Chondrocyte (in vitro differentiated cells): ENCODE measurements around the gene WWOX. TPM values are rescaled to one million over a fixed set of nuclear protein-coding genes. Genes with fewer than 3 reads are reported as not detected.

Experiments used
- DNase-seq: peaks from one replicate; pipeline ENCODE4 v3.0.0; 2021; ENCODE audit warnings: mixed read lengths, low spot score
- H3K27ac Mint-ChIP-seq: one replicate; pipeline ENCODE4 v1.8.0; 2021; ENCODE audit warnings: mild to moderate bottlenecking, moderate library complexity, mixed read lengths; ENCODE audit not compliant: unreplicated experiment
- H3K27me3 Mint-ChIP-seq: 2 replicates; pipeline ENCODE4 v1.8.0; 2021; ENCODE audit warnings: low read depth, mixed read lengths
- H3K36me3 Mint-ChIP-seq: 2 replicates; pipeline ENCODE4 v1.8.0; 2021; ENCODE audit warnings: low read depth, mixed read lengths
- H3K4me1 Mint-ChIP-seq: 2 replicates; pipeline ENCODE4 v1.8.0; 2021; ENCODE audit warnings: low read depth, mild to moderate bottlenecking, mixed read lengths
- H3K4me3 Mint-ChIP-seq: one replicate; pipeline ENCODE4 v1.8.0; 2021; ENCODE audit warnings: mild to moderate bottlenecking, moderate library complexity, mixed read lengths; ENCODE audit not compliant: unreplicated experiment
- H3K9me3 Mint-ChIP-seq: 2 replicates; pipeline ENCODE4 v1.8.0; 2021; ENCODE audit warnings: low read depth, mixed read lengths
- CTCF ChIP-seq: fragments of 200-600 bp; sonication (generic); IDR thresholded peaks from 2 replicates; pipeline ENCODE4 v1.5.0; 2021; ENCODE audit warnings: antibody characterized with exemption, mild to moderate bottlenecking, moderate library complexity
- total RNA-seq: library from RNA; stranded (reverse); gene quantifications from 3 replicates; pipeline ENCODE4 v1.2.1, GENCODE V29; 2021

The WWOX gene
- total RNA-seq, 1 donor from 2014 or later, result 12.1 TPM

DNA sequence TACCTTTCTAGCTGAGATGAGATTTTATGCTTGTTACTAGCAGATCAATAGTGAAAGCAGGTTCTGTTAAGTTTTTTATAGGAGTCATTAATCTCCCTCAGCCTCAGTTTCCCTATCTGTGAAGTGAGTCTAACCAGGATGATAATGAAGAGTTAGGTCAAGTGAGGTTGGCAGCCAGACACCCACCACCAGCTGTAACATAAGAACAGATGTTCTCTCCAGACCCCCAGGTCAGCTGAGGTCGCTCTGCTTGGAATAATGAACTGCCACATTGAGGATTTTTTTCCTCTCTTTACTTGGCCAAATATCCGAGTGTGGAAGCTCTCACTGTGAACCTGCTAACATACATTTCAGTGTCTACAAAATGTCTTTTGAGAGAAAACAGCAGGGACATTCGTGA is 389.6 kb downstream of the WWOX start:
- Mint-ChIP-seq H3K27ac (no peak overlapping the region), H3K27me3 (no peaks in the 10 kb centered on the region)
- no peak for TF ChIP-seq CTCF

GRCh38 chr16:78489631-78490030 is 390.2 kb downstream of the WWOX start:
- no peaks in the 10 kb centered on the region for H3K9me3 Mint-ChIP-seq
- H3K27ac Mint-ChIP-seq, result no peak overlapping the region
- no peak overlapping the region for H3K4me3 Mint-ChIP-seq
- TF ChIP-seq CTCF, result no peak
- H3K36me3 Mint-ChIP-seq, result no peaks in the 10 kb centered on the region
- H3K4me1 Mint-ChIP-seq, result no peaks in the 10 kb centered on the region
- no peak for DNase-seq
- H3K27me3 Mint-ChIP-seq, result no peaks in the 10 kb centered on the region

More for the DNA sequence above, 389.6 kb downstream of the WWOX start:
- no peaks in the 10 kb centered on the region for H3K36me3 Mint-ChIP-seq
- no peaks in the 10 kb centered on the region for H3K4me1 Mint-ChIP-seq
- no peak overlapping the region for H3K4me3 Mint-ChIP-seq
- H3K9me3 Mint-ChIP-seq, result no peaks in the 10 kb centered on the region
- DNase-seq, result no peak

DNA sequence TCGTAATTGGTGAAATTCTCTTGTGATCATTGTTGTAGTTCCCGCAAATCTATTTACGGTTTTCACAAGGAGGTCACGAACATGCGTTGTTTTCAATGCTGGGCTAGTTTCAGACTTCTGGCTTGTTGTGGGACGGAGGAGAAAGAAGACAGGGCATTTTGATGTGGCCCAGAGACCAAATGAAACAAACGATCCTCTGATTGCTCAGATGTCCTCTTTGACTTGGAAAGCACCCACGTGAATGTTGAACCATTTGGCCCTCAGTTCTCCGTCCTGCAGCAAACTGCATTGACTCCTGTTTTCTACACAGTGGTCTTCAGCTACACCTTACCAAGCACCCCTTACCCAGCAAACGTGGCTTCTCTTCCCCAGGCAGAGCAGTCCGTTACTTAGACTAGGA is 391.0 kb downstream of the WWOX start:
- no peak for TF ChIP-seq CTCF
- no peaks in the 10 kb centered on the region for H3K27me3 Mint-ChIP-seq
- no peak for DNase-seq
- H3K36me3 Mint-ChIP-seq, result no peaks in the 10 kb centered on the region
- H3K4me1 Mint-ChIP-seq, result no peaks in the 10 kb centered on the region
- H3K27ac Mint-ChIP-seq, result no peak overlapping the region
- H3K4me3 Mint-ChIP-seq, result no peak overlapping the region
- H3K9me3 Mint-ChIP-seq, result no peaks in the 10 kb centered on the region

DNA sequence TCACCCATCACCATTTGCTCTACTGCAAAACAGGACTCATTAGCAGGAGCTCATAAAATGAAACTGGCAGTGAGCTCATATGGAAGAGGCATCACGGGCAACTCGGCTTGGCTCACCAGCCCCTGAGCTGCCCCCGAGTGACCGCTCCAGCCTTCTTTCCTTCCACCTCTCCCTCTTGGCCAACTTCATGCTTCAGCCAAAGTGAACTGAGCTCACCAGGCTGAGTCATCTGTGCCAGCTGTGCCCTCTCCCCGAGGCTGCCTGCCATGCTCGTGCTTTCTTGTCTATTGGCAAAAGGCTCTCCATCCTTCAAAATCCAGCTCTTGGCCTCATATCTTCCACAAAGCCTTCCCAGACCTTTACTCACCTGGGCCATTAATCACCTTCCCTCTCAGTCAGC is 391.4 kb downstream of the WWOX start:
- no peak for DNase-seq
- Mint-ChIP-seq H3K4me3 (no peak overlapping the region), H3K27ac (no peak overlapping the region), H3K27me3 (no peaks in the 10 kb centered on the region), H3K36me3 (no peaks in the 10 kb centered on the region), H3K4me1 (no peaks in the 10 kb centered on the region), H3K9me3 (no peaks in the 10 kb centered on the region)
- no peak for TF ChIP-seq CTCF

DNA sequence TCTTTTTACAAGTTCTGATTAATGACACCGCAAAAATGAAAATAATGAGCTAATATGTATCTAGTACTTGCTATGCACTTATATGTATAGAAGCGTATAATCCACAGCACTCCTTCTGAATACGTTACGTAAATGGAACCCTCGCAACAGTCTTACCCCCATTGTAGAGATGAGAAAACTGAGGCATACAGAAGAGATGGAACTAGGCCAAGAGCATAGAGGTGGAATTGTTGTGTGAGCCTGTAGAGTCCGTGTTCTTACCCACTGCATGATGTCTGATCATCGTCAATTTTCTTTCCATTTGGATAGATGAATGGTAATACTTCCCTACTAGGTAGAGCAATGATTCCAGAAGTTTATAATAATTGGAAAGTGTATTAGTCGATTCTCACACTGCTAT is 394.1 kb downstream of the WWOX start:
- H3K36me3 Mint-ChIP-seq, result peaks cover 2% of the 10 kb centered on the region
- H3K4me1 Mint-ChIP-seq, result no peaks in the 10 kb centered on the region
- H3K27me3 Mint-ChIP-seq, result no peaks in the 10 kb centered on the region
- no peak for DNase-seq
- H3K4me3 Mint-ChIP-seq, result no peak overlapping the region
- H3K27ac Mint-ChIP-seq, result no peak overlapping the region
- no peak for TF ChIP-seq CTCF
- no peaks in the 10 kb centered on the region for H3K9me3 Mint-ChIP-seq
